Choroid plexus epithelial cell (primary cell): ENCODE results near the gene FBF1.

Experiments used
- DNase-seq: peaks from one replicate; pipeline ENCODE4 v3.0.0-alpha.2; 2010; ENCODE audit warnings: low read depth
- H3K4me3 ChIP-seq: 2 replicates; pipeline ENCODE4 v1.5.1; 2011; ENCODE audit warnings: low read depth, mild to moderate bottlenecking, control low read depth, low read length, moderate library complexity
- TF ChIP-seq, protein P1 (sequence below): conservative IDR thresholded peaks from 2 replicates; pipeline ENCODE4 v1.5.1; 2011; ENCODE audit warnings: low read depth, mild to moderate bottlenecking, control low read depth, inconsistent platforms, low read length, moderate library complexity

FBF1 gene

DNA sequence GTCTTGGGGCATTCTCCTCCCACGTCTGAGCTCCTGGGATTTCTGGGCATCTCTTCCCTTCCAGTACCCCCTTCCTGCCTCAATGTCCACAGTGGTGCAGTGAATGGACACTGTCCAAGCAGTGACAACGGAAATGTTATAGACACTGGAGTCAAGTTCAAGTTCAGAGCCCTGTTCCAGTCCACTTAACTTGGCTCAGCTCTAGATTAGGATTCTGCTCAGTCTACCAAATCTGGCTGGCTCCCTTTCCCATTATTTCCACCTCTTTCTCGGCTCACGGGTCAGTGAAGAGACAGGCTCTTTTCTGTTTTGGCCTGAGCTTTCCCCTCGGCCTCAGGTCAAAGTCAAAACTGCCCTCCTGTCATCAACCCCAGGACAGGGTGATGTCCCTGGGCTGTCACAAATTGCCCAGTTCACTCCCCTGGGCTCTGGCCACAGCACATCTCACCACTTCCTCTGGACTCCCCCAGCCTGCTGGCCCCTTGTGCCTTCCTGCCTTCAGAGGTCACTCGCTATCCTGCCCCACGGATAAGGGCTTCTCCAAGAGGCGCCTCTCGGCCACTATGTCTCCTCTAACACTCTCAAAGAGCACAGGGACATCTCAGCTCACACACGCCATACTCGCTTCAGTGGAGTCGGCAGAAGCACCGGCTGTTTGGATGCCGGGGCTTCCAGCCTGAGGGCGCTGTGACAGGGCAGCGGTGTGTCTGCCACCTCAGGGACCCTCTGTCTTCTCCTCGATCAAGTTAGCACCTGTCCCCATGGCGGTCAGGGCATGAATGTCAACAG is 18.5 kb downstream of the FBF1 start:
- DNase-seq = no peak
- TF ChIP-seq, protein P1, sequence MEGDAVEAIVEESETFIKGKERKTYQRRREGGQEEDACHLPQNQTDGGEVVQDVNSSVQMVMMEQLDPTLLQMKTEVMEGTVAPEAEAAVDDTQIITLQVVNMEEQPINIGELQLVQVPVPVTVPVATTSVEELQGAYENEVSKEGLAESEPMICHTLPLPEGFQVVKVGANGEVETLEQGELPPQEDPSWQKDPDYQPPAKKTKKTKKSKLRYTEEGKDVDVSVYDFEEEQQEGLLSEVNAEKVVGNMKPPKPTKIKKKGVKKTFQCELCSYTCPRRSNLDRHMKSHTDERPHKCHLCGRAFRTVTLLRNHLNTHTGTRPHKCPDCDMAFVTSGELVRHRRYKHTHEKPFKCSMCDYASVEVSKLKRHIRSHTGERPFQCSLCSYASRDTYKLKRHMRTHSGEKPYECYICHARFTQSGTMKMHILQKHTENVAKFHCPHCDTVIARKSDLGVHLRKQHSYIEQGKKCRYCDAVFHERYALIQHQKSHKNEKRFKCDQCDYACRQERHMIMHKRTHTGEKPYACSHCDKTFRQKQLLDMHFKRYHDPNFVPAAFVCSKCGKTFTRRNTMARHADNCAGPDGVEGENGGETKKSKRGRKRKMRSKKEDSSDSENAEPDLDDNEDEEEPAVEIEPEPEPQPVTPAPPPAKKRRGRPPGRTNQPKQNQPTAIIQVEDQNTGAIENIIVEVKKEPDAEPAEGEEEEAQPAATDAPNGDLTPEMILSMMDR = no peak
- H3K4me3 ChIP-seq = no peak overlapping the region

DNA sequence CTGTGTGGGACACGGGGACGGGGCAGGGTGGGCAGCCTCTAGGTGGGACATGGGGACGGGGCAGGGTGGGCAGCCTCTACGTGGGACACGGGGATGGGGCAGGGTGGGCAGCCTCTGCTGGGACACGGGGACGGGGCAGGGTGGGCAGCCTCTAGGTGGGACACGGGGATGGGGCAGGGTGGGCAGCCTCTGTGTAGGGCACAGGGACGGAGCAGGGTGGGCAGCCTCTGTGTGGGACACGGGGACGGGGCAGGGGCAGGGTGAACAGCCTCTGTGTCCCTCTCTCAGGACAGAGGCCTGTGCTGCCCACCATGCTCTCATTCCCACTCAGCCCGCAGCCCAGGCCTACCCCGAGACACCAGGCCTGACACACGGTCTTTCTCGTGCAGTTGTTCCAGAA is 19.2 kb downstream of the FBF1 start:
- DNase-seq = no peak
- H3K4me3 ChIP-seq = no peak overlapping the region
- TF ChIP-seq, protein P1 = no peak

DNA sequence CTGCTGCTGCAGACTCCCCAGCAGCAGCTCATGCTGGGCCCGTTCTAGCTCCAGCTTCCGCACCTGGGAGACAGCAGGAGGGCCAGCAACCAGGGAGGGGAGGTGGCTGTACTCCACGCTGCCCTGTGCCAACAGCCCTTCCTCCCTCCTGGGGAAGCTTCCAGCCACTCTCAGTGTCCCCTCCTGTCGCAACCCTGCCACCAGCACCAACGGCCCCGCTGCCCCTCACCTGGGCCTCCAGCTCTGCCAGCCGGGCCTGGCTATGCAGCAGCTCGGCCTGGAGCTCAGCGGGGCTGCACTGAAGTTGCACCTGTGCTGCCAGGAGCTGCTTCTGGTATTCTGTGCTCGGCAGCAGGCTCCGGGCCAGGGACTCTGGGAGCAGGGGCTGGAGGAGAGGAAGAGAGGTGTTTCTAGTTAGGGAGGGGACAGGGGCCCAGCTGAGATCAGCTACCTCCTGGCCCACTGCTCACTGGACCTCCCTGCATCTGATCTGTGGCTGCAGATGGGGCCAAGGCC is 20.7 kb downstream of the FBF1 start:
- no peak for DNase-seq
- TF ChIP-seq, protein P1 = no peak
- no peak overlapping the region for H3K4me3 ChIP-seq

DNA sequence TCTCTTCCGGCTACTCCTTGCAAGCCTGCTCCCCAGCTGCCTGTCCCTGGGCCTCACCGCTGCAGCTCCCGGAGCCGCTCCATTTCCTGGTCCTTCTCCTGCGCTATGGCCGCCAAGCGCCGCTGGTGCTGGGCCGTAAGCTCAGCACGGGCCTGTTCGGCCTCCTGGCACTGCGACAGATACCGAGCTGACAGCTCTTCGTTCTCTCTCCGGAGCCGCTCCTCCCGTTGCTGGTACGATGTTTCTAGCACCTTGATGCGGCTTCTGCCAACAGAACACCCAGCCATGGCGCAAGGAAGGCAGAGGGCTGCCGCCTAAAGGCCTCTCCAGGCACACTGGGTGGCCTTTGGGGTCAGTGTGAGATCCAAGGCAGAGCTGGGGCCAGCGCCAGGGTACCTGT is 21.2 kb downstream of the FBF1 start:
- H3K4me3 ChIP-seq = no peak overlapping the region
- TF ChIP-seq, protein P1 = no peak
- DNase-seq = no peak

DNA sequence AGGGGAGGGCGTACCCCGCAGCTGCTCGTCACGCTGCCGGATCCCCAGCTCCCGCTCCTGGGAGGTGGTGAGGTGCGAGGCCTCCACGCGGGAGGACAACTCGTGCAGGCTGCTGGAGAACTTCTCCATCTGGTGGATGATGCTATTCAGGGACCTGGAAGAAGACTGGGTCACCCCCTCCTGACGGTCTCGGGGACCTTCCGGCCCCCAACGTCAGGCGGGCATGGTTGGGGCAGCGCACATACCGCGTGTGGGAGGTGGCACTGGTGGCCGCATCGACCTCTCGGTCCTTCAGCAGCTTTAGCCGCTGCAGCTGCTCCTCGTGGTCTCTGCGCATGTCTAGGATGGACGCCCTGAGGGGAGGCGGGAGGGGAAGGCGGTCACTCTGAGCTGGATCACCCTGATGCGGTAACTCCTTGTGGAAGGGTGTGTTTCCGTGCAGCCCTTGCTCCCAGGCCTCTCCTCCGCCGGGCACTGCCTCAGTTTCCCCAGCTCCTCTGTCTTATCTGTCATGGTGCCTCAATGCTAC is 22.9 kb downstream of the FBF1 start:
- DNase-seq = no peak
- no peak overlapping the region for H3K4me3 ChIP-seq
- TF ChIP-seq, protein P1 = no peak

DNA sequence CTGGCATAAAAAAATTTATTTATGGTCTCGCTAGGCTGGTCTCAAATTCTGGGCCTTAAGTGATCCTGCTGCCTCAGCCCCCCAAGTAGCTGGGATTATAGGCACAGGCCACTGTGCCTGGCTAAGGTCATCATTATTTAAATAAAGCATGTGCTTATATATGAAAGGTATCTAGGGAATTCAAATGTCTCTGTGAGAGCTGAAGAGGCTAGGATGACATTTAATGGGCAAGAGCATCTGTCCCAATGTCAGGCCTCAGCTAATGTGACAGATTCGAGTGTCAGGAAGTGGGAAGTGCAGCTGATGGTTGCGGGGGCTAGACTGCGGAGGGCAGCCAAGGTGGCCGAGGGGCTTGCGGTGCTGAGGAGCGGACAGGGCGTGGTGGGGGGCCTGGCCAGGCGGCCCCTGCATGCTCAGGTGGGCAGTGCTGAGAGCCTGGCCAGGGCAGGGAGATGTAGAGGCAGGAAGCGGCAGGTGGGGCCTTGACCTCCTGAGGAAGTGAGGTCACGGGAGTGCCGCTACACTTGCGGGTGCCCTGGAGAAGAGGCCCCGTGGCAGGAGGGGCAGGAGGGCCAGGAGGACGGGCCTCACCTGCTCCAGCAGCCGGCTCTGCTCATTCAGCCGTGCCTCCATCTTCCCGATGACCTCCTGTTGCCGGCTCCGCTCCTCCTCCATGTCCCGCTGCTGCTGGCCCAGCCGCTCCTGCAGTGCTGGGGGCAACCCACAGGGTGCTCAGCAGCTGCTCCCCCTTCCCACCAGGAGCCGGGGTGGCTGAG is 23.5 kb downstream of the FBF1 start:
- DNase-seq = no peak
- H3K4me3 ChIP-seq = no peak overlapping the region

More for the DNA sequence above, 23.5 kb downstream of the FBF1 start:
- TF ChIP-seq, protein P1 = no peak
